Measurements from ENCODE around the gene RGS7.

RGS7 gene

GRCh38 chr1:241131636-241132194, 225.3 kb downstream of the RGS7 start:
- no peak for TF ChIP-seq CTCF (IDR thresholded peaks at IDR 0.05; ENCODE audit: low read depth, low read length)
- Histone ChIP-seq H3K36me3 (no peaks in the 10 kb centered on the region), H3K9me3 (ENCODE audit: severe bottlenecking) (no peaks in the 10 kb centered on the region), H3K27me3 (ENCODE audit: insufficient read depth, low read depth, severe bottlenecking) (no peaks in the 10 kb centered on the region), H3K27ac (no peak overlapping the region), H3K4me3 (ENCODE audit: low read depth, low read length) (no peak overlapping the region)
- DNase-seq, result no peak

DNA sequence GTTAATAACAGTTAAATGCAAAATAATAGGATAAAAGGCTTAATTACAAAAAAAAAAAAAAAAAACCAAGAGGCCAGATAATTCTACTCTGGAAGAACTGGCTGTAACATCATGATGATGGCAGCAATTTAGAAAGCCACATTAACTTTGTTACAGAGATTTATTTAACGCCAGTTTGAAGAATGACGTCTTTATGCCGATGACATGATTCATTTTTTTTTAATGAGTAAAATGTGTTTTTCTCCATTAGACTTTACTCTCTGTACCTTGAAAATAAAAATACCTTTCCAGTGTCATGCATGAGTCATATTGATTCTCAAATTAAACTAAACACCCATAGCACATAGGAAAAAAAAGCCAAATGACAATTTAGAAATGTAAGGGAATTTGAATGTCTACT, 226.1 kb downstream of the RGS7 start:
- no peak overlapping the region for H3K27ac ChIP-seq
- no peak overlapping the region for H3K4me3 ChIP-seq (ENCODE audit: low read depth, low read length)
- no peak for TF ChIP-seq CTCF (IDR thresholded peaks at IDR 0.05; ENCODE audit: low read depth, low read length)
- H3K36me3 ChIP-seq, result no peaks in the 10 kb centered on the region
- no peak for DNase-seq
- no peaks in the 10 kb centered on the region for H3K9me3 ChIP-seq (ENCODE audit: severe bottlenecking)
- H3K27me3 ChIP-seq (ENCODE audit: insufficient read depth, low read depth, severe bottlenecking), result no peaks in the 10 kb centered on the region

DNA sequence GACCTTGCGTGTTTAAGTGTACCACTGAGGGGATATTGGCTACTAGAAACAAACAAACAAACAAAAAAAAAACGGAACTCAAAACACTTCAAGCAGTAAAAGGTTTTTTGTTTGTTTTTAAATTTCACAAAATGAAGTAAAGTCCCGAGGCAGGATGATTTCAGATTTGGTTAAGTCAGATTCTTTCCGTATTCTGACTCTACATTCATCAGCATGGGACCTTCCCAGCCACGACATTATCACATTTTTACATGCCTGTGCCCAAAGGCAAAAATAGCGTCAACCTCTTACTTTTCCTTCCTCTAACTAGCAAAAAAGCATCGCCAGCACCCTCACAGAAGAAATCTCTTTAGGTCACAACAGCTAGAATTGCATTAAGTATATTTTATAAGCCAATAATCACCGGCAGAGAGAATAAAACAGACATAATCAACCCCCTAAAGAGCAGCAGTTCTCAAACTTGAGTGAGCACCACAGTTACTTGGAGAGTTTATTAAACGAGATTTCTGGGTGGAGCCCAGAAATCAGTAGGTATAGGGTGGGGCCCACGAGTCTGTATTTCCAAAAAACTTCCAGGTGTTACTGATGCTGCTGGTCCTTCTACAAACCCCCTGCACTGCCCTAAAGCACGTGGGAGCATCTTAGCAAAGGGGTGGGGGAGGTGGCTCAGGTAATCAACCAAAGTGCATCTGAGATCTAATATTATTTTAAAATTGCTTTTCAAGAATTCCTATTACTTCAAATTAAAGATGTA, 227.6 kb downstream of the RGS7 start:
- no peaks in the 10 kb centered on the region for H3K27me3 ChIP-seq (ENCODE audit: insufficient read depth, low read depth, severe bottlenecking)
- H3K36me3 ChIP-seq, result no peaks in the 10 kb centered on the region
- no peaks in the 10 kb centered on the region for H3K9me3 ChIP-seq (ENCODE audit: severe bottlenecking)
- no peak for TF ChIP-seq CTCF (IDR thresholded peaks at IDR 0.05; ENCODE audit: low read depth, low read length)
- no peak for DNase-seq
- H3K4me3 ChIP-seq (ENCODE audit: low read depth, low read length), result no peak overlapping the region
- no peak overlapping the region for H3K27ac ChIP-seq

DNA sequence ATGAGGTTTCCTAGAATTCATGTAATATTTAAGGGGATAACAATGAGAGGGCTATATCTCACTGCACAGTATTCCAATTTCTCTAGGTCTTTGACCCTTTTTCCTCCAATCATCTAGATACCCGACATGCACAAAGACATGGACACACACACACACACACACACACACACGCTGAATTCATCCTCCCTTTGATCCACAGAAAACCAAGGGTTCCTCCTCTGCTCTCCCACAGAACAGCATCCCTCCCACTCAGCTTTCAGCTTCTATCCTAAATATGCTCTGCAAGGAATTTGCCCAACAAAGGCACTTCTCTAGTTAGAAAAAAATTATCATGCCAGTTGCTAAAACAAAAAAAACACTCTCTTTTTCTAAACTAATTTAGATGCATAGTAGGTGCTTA, 231.7 kb downstream of the RGS7 start:
- no peak for TF ChIP-seq CTCF (IDR thresholded peaks at IDR 0.05; ENCODE audit: low read depth, low read length)
- Histone ChIP-seq H3K27ac (no peak overlapping the region), H3K9me3 (ENCODE audit: severe bottlenecking) (no peaks in the 10 kb centered on the region), H3K4me3 (ENCODE audit: low read depth, low read length) (no peak overlapping the region), H3K36me3 (no peaks in the 10 kb centered on the region), H3K27me3 (ENCODE audit: insufficient read depth, low read depth, severe bottlenecking) (no peaks in the 10 kb centered on the region)
- DNase-seq, result no peak

GRCh38 chr1:241118049-241118448, 239.0 kb downstream of the RGS7 start:
- DNase-seq, result no peak
- Histone ChIP-seq H3K4me3 (ENCODE audit: low read depth, low read length) (no peak overlapping the region), H3K27me3 (ENCODE audit: insufficient read depth, low read depth, severe bottlenecking) (no peaks in the 10 kb centered on the region), H3K36me3 (no peaks in the 10 kb centered on the region), H3K9me3 (ENCODE audit: severe bottlenecking) (no peaks in the 10 kb centered on the region), H3K27ac (no peak overlapping the region)
- TF ChIP-seq CTCF (IDR thresholded peaks at IDR 0.05; ENCODE audit: low read depth, low read length), result no peak

DNA sequence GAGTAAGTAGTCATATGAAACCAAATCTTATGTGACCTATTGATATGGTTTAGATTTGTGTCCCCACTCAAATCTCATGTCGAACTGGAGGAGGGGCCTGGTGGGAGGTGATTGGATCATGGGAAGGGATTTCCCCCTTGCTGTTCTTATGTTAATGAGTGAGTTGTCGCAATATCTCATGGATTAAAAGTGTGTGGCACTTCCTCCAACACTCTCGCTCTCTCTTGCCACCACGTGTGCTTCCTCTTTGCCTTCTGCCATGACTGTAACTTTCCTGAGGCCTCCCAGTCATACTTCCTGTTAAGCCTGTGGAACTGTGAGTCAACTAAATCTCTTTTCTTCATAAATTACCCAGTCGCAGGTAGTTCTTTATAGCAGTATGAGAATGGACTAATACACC, 241.2 kb downstream of the RGS7 start:
- Histone ChIP-seq H3K4me3 (ENCODE audit: low read depth, low read length) (no peak overlapping the region), H3K27ac (no peak overlapping the region), H3K9me3 (ENCODE audit: severe bottlenecking) (no peaks in the 10 kb centered on the region), H3K36me3 (no peaks in the 10 kb centered on the region), H3K27me3 (ENCODE audit: insufficient read depth, low read depth, severe bottlenecking) (no peaks in the 10 kb centered on the region)
- TF ChIP-seq CTCF (IDR thresholded peaks at IDR 0.05; ENCODE audit: low read depth, low read length), result no peak
- no peak for DNase-seq

All from WERI-Rb-1 (cell line).